Inflammatory macrophage treated with lipopolysaccharide for 4 hours (primary cell): Measurements from ENCODE around the gene APBA2.

Experiments used
- DNase-seq: peaks from one replicate; pipeline ENCODE4 v3.0.0-alpha.2; 2020

Gene APBA2

GRCh38 chr15:28961391-28961790 is 75.6 kb downstream of the APBA2 start:
- no peak for DNase-seq

GRCh38 chr15:28962851-28963710 is 77.3 kb downstream of the APBA2 start:
- no peak for DNase-seq

- DNase-seq = no peak
Measured at GRCh38 chr15:28963711-28964081, 77.9 kb downstream of the APBA2 start.

GRCh38 chr15:28964098-28964497 is 78.3 kb downstream of the APBA2 start:
- no peak for DNase-seq

GRCh38 chr15:28967066-28967465 is 81.3 kb downstream of the APBA2 start:
- DNase-seq = no peak

- DNase-seq = no peak
Measured at GRCh38 chr15:28967990-28968389, 82.2 kb downstream of the APBA2 start.

GRCh38 chr15:28969511-28970085 is 83.8 kb downstream of the APBA2 start:
- no peak for DNase-seq

GRCh38 chr15:28974142-28974541 is 88.4 kb downstream of the APBA2 start:
- DNase-seq = no peak

- DNase-seq = peak; percentile 49
Measured at GRCh38 chr15:28975766-28976179, 90.0 kb downstream of the APBA2 start.

GRCh38 chr15:28977377-28978010 is 91.7 kb downstream of the APBA2 start:
- DNase-seq = peak; percentile 77

GRCh38 chr15:28978011-28978378 is 92.2 kb downstream of the APBA2 start:
- no peak for DNase-seq

GRCh38 chr15:28978661-28979060 is 92.9 kb downstream of the APBA2 start:
- DNase-seq = no peak

GRCh38 chr15:28979208-28979841 is 93.6 kb downstream of the APBA2 start:
- DNase-seq = no peak

- no peak for DNase-seq
Measured at GRCh38 chr15:28980709-28981350, 95.1 kb downstream of the APBA2 start.

- no peak for DNase-seq
Measured at GRCh38 chr15:28981351-28981720, 95.6 kb downstream of the APBA2 start.

GRCh38 chr15:28981921-28982320 is 96.1 kb downstream of the APBA2 start:
- no peak for DNase-seq

GRCh38 chr15:28982886-28983285 is 97.1 kb downstream of the APBA2 start:
- no peak for DNase-seq

- no peak for DNase-seq
Measured at GRCh38 chr15:28983432-28984311, 97.9 kb downstream of the APBA2 start.

- DNase-seq = no peak
Measured at GRCh38 chr15:28984421-28985315, 98.9 kb downstream of the APBA2 start.

- no peak for DNase-seq
Measured at GRCh38 chr15:28985316-28985645, 99.5 kb downstream of the APBA2 start.

GRCh38 chr15:28985691-28986090 is 99.9 kb downstream of the APBA2 start:
- no peak for DNase-seq
